Endodermal cell (in vitro differentiated cells): ENCODE data around the gene SORCS2. TPM values are rescaled to one million over a fixed set of nuclear protein-coding genes. Genes with fewer than 3 reads are reported as not detected.

ENCODE experiments used
- DNase-seq: peaks from one replicate; pipeline ENCODE4 v3.0.0-alpha.2; 2017
- H3K27ac ChIP-seq: 2 replicates; pipeline ENCODE4 v1.5.1; 2013; ENCODE audit warnings: mild to moderate bottlenecking, low read depth, low read length, moderate library complexity
- H3K27me3 ChIP-seq: 2 replicates; pipeline ENCODE4 v1.6.1; 2013; ENCODE audit warnings: mild to moderate bottlenecking, low read length, moderate library complexity; ENCODE audit not compliant: insufficient read depth, control insufficient read depth, poor library complexity, severe bottlenecking
- H3K36me3 ChIP-seq: 2 replicates; pipeline ENCODE4 v1.7.0; 2013; ENCODE audit warnings: mild to moderate bottlenecking, low read length, moderate library complexity; ENCODE audit not compliant: control insufficient read depth, insufficient read depth
- H3K4me1 ChIP-seq: one replicate; pipeline ENCODE4 v1.7.0; 2013; ENCODE audit warnings: low read length; ENCODE audit not compliant: control insufficient read depth, insufficient read depth
- H3K4me3 ChIP-seq: 2 replicates; pipeline ENCODE4 v1.5.1; 2013; ENCODE audit warnings: mild to moderate bottlenecking, low read length, moderate library complexity
- H3K9ac ChIP-seq: 2 replicates; pipeline ENCODE4 v1.6.1; 2013; ENCODE audit warnings: mild to moderate bottlenecking, low read length, moderate library complexity; ENCODE audit not compliant: poor library complexity, severe bottlenecking; ENCODE audit errors: extremely low read depth
- H3K9me3 ChIP-seq: 2 replicates; pipeline ENCODE4 v1.6.1; 2013; ENCODE audit warnings: mild to moderate bottlenecking, low read length, moderate library complexity; ENCODE audit not compliant: control insufficient read depth
- H3K27ac Mint-ChIP-seq: 2 replicates; pipeline ENCODE4 v1.8.0; 2020; ENCODE audit warnings: mixed read lengths
- H3K27me3 Mint-ChIP-seq: 2 replicates; pipeline ENCODE4 v1.8.0; 2021; ENCODE audit warnings: mild to moderate bottlenecking, mixed read lengths; ENCODE audit not compliant: insufficient read depth
- H3K36me3 Mint-ChIP-seq: 2 replicates; pipeline ENCODE4 v1.8.0; 2020; ENCODE audit warnings: low read depth, mixed read lengths
- H3K4me1 Mint-ChIP-seq: 2 replicates; pipeline ENCODE4 v1.8.0; 2020; ENCODE audit warnings: mixed read lengths
- H3K4me3 Mint-ChIP-seq: 2 replicates; pipeline ENCODE4 v1.8.0; 2020; ENCODE audit warnings: mild to moderate bottlenecking, moderate library complexity, mixed read lengths
- H3K9me3 Mint-ChIP-seq: 2 replicates; pipeline ENCODE4 v1.8.0; 2020; ENCODE audit warnings: mild to moderate bottlenecking, mixed read lengths
- WGBS, 2 experiments: methylation state at CpG; one replicate each; pipeline versions ENCODE4 v1.1.5 to v1.1.7; 2013; ENCODE audit warnings: missing lambda C conversion rate in 2 of 2, mixed read lengths in 1 of 2; ENCODE audit not compliant: insufficient coverage in 1 of 2, insufficient read length in 1 of 2; 5-methylcytosine and 5-hydroxymethylcytosine counted together
- total RNA-seq, 2 donors: library from RNA; stranded (reverse); fragmentation: NEBNext Ultra II Directional in 1 of 2; extraction: Animal tissue kit (Norgen Biotek cat#: 25700) in 1 of 2; gene quantifications; 2 replicates in 1 of 2; 3 replicates in 1 of 2; pipeline ENCODE4 v1.2.1, GENCODE V29; 2021
- TF ChIP-seq, protein P1 (sequence below): fragments of 200-600 bp; sonication (generic); conservative IDR thresholded peaks from 2 replicates; pipeline ENCODE4 v1.5.0; 2021; ENCODE audit warnings: antibody characterized with exemption, mild to moderate bottlenecking

Gene SORCS2
- total RNA-seq, 2 donors from 2014 or later: 1.4 to 1.9 TPM

DNA sequence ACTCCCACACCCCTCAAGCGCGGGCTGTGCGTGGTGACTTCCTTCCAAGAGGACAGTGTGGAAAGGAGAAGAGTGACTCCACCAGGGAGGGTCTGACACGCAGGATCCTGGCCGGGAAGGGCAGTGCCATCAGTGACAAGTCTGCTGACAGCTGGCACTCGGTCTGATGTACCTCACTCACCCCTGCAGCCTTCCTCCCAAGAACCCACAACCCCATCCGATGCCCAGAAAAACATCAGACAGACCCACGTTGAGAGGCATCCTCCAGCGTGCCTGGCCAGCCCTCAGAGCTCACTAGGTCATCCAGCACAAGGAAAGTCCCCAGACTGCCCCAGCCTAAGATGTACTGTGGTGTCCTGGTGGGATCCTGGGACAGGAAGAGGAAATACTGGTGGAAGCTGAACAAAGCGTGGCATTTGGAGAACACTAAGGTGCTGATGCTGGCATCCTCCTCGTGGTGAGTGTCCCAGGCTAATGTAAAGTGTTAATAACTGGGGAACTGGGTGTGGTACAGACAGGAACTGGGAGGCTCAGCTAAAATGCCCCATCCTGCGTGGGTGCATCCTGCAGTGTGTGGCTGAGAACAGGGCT, 442.4 kb downstream of the SORCS2 start:
- whole genome bisulfite sequencing, 2 experiments: 84 to 89% methylated on average over 7 to 12 of the region's 12 CpGs
- H3K27me3 ChIP-seq: no peaks in the 10 kb centered on the region
- no peak overlapping the region for H3K27ac ChIP-seq
- H3K9me3 Mint-ChIP-seq: no peaks in the 10 kb centered on the region
- H3K9ac ChIP-seq: no peak overlapping the region
- H3K27ac Mint-ChIP-seq: no peak overlapping the region
- H3K4me1 ChIP-seq: no peaks in the 10 kb centered on the region
- H3K9me3 ChIP-seq: no peaks in the 10 kb centered on the region
- no peaks in the 10 kb centered on the region for H3K36me3 Mint-ChIP-seq
- H3K4me1 Mint-ChIP-seq: peaks cover 7% of the 10 kb centered on the region
- no peak for DNase-seq
- H3K4me3 Mint-ChIP-seq: no peak overlapping the region
- no peak overlapping the region for H3K4me3 ChIP-seq
- no peaks in the 10 kb centered on the region for H3K27me3 Mint-ChIP-seq
- TF ChIP-seq, protein P1, sequence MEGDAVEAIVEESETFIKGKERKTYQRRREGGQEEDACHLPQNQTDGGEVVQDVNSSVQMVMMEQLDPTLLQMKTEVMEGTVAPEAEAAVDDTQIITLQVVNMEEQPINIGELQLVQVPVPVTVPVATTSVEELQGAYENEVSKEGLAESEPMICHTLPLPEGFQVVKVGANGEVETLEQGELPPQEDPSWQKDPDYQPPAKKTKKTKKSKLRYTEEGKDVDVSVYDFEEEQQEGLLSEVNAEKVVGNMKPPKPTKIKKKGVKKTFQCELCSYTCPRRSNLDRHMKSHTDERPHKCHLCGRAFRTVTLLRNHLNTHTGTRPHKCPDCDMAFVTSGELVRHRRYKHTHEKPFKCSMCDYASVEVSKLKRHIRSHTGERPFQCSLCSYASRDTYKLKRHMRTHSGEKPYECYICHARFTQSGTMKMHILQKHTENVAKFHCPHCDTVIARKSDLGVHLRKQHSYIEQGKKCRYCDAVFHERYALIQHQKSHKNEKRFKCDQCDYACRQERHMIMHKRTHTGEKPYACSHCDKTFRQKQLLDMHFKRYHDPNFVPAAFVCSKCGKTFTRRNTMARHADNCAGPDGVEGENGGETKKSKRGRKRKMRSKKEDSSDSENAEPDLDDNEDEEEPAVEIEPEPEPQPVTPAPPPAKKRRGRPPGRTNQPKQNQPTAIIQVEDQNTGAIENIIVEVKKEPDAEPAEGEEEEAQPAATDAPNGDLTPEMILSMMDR: no peak
- no peaks in the 10 kb centered on the region for H3K36me3 ChIP-seq

DNA sequence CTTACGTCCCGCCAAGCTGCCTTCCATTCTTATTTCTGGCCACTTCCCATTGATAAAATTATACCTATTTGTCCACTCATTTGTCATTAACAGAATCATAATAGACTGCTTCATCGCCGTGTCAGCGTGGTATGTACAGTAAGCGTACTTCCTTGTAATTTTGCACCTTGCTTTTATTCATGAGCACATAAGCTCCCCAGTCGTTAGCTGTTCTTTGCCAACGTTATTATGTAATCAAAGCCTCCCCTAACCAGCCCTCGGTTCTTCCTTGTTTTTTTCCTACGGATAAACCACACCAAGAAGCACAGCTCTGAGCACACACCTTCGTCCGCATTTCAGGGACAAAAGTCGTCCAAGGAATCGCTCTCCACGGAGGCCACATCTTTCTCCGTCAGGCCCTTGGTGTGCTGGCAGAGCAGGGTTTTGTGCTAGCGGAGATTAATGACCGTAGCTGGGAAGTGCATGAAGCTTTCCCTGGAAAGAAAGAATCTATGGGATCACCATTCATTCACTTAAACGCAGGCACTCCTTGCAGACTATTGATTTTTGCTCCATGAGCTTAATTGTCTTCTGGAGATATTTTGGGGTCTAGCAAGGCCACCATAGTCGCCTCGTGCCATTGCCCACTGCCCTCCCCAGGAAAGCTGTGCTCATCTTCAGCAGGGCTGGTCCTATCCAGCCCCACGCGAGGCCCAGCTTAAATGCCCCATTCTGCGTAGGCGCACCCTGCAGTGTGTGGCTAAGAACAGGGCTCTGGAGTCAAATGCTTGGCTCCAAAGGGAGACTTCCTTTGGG, 443.3 kb downstream of the SORCS2 start:
- Mint-ChIP-seq H3K27me3 (no peaks in the 10 kb centered on the region), H3K4me1 (peaks cover 7% of the 10 kb centered on the region), H3K27ac (no peak overlapping the region), H3K36me3 (no peaks in the 10 kb centered on the region), H3K9me3 (no peaks in the 10 kb centered on the region), H3K4me3 (no peak overlapping the region)
- Histone ChIP-seq H3K9me3 (no peaks in the 10 kb centered on the region), H3K27ac (no peak overlapping the region), H3K4me3 (no peak overlapping the region), H3K36me3 (no peaks in the 10 kb centered on the region), H3K4me1 (no peaks in the 10 kb centered on the region), H3K27me3 (no peaks in the 10 kb centered on the region), H3K9ac (no peak overlapping the region)
- no peak for DNase-seq
- TF ChIP-seq, protein P1: no peak
- 90 to 92% methylated on average over 20 to 25 of the region's 25 CpGs for WGBS, 2 experiments

DNA sequence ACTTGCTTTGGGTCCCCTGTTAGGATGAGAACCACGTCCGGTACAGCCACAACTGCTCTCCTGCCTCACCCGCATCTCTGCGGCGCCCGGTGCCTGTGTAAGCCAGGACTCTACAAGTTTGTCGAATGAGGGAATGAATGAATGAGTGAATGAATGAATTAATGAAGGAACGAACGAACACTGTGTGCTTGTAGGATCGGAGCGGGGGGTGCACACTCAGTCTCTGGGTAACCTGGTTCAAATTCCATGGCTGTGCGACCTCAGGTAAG, 443.8 kb downstream of the SORCS2 start:
- 90 to 92% methylated on average over 11 to 12 of the region's 12 CpGs for WGBS, 2 experiments
- no peaks in the 10 kb centered on the region for H3K36me3 Mint-ChIP-seq
- Histone ChIP-seq H3K9me3 (no peaks in the 10 kb centered on the region), H3K9ac (no peak overlapping the region), H3K36me3 (no peaks in the 10 kb centered on the region), H3K27me3 (no peaks in the 10 kb centered on the region), H3K4me1 (no peaks in the 10 kb centered on the region), H3K4me3 (no peak overlapping the region), H3K27ac (no peak overlapping the region)
- peaks cover 2% of the 10 kb centered on the region for H3K9me3 Mint-ChIP-seq
- peaks cover 7% of the 10 kb centered on the region for H3K4me1 Mint-ChIP-seq
- no peak overlapping the region for H3K27ac Mint-ChIP-seq
- TF ChIP-seq, protein P1: no peak
- H3K4me3 Mint-ChIP-seq: no peak overlapping the region
- no peak for DNase-seq
- peaks cover 1% of the 10 kb centered on the region for H3K27me3 Mint-ChIP-seq
